T-helper 1 cell treated with Interleukin-12 subunit alpha and Interleukin-12 subunit beta and Interleukin-4 antibody, amounts not matched to agents 30 μg/mL and 1 μg/mL, for 36 hours (primary cell): ENCODE data around the gene DENND1B.

Source experiments
- H3K27ac Mint-ChIP-seq: one replicate; pipeline ENCODE4 v1.8.0; 2021; ENCODE audit warnings: mild to moderate bottlenecking, mixed read lengths
- H3K27me3 Mint-ChIP-seq: one replicate; pipeline ENCODE4 v1.8.0; 2021; ENCODE audit warnings: low read depth, mixed read lengths
- H3K36me3 Mint-ChIP-seq: one replicate; pipeline ENCODE4 v1.8.0; 2021; ENCODE audit warnings: low read depth, mixed read lengths
- H3K4me1 Mint-ChIP-seq: one replicate; pipeline ENCODE4 v1.8.0; 2021; ENCODE audit warnings: low read depth, mixed read lengths
- H3K4me3 Mint-ChIP-seq: one replicate; pipeline ENCODE4 v1.8.0; 2021; ENCODE audit warnings: mild to moderate bottlenecking, moderate library complexity, mixed read lengths
- H3K9me3 Mint-ChIP-seq: one replicate; pipeline ENCODE4 v1.8.0; 2021; ENCODE audit warnings: mixed read lengths

DENND1B gene

GRCh38 chr1:197696372-197696771 lies 78.9 kb downstream of the DENND1B start:
- Mint-ChIP-seq H3K9me3 (no peaks in the 10 kb centered on the region), H3K4me1 (peaks cover 6% of the 10 kb centered on the region), H3K27ac (no peak overlapping the region), H3K27me3 (no peaks in the 10 kb centered on the region), H3K36me3 (peaks cover 3% of the 10 kb centered on the region), H3K4me3 (no peak overlapping the region)

GRCh38 chr1:197695961-197696360 lies 79.3 kb downstream of the DENND1B start:
- peaks cover 6% of the 10 kb centered on the region for H3K4me1 Mint-ChIP-seq
- H3K36me3 Mint-ChIP-seq: peaks cover 6% of the 10 kb centered on the region
- H3K27ac Mint-ChIP-seq: no peak overlapping the region

DNA sequence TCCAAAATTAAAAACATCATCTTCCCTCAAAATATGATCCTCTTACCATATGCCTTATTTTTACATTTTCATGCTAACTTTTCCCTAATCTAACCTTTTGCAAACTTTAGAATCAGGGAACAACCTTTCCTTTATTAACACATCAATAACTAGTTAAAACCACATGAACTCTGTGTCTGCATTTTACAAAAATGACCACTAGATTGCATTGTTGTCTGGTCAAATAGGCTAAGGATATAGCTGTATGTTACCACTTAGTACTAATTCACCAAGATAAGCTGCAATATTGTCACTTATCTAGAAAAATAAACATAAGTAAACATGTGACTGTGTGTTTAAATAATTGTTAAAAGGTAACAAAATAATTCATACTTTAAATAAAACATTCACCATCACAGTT lies 82.3 kb downstream of the DENND1B start:
- Mint-ChIP-seq H3K27ac (no peak overlapping the region), H3K36me3 (peaks cover 19% of the 10 kb centered on the region), H3K27me3 (no peaks in the 10 kb centered on the region), H3K4me1 (peaks cover 2% of the 10 kb centered on the region), H3K4me3 (no peak overlapping the region), H3K9me3 (peaks cover 19% of the 10 kb centered on the region)

More at GRCh38 chr1:197695961-197696360, 79.3 kb downstream of the DENND1B start:
- Mint-ChIP-seq H3K9me3 (no peaks in the 10 kb centered on the region), H3K4me3 (no peak overlapping the region), H3K27me3 (no peaks in the 10 kb centered on the region)

DNA sequence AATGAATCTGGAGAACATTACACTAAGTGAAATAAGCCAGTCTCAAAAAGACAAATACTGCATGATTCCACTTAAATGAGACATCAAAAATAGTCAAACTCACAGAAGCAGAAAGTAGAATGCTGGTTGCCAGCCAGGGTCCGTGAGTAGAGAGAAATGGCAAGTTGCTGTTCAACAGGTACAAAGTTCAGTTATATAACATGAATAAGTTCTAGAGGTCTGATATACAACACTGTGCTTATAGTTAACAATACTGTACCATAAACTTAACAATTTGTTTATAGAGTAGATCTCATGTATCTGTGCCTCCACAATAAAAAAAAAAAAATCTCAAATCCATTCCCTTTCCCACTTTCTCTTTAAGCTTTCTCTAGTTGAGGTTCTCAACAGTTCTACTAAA lies 83.5 kb downstream of the DENND1B start:
- Mint-ChIP-seq H3K9me3 (peaks cover 25% of the 10 kb centered on the region), H3K4me3 (no peak overlapping the region), H3K36me3 (peaks cover 19% of the 10 kb centered on the region), H3K27me3 (no peaks in the 10 kb centered on the region), H3K27ac (no peak overlapping the region), H3K4me1 (peaks cover 2% of the 10 kb centered on the region)

DNA sequence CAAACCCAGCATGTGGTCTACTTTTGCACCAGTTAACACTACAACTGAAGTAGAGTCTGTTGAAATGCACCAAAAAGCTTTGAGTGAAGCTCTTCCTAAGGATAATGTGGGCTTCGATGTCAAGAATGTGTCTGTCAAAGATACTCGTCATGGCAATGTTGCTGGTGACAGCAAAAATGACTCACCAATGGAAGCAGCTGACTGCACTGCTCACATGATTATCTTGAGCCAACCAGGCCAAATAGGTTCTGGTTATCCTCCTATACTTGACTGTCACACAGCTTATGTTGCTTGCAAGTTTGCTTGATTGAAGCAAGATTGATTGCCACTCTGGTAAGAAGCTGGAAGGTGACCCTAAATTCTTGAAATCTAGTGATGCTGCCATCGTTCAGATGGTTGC lies 85.2 kb downstream of the DENND1B start:
- H3K36me3 Mint-ChIP-seq: peaks cover 19% of the 10 kb centered on the region
- H3K4me3 Mint-ChIP-seq: no peak overlapping the region
- H3K27ac Mint-ChIP-seq: no peak overlapping the region
- peaks cover 2% of the 10 kb centered on the region for H3K4me1 Mint-ChIP-seq
- peaks cover 25% of the 10 kb centered on the region for H3K9me3 Mint-ChIP-seq
- H3K27me3 Mint-ChIP-seq: no peaks in the 10 kb centered on the region

DNA sequence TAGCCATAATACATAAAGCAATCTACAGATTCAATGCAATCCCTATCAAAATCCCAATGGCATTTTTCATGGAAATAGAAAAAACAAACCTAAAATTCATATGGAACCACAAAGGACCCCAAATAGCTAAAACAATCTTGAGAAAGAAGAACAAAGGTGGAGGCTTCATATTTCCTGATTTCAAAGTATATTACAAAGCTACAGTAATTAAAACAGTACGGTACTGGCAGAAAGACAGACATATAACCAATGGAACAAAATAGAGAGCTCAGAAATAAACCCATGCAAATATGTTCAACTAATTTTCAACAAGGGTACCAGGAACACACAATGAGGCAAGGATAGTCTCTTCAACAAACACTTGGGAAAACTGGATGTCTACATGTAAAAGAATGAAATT lies 87.0 kb downstream of the DENND1B start:
- no peak overlapping the region for H3K4me3 Mint-ChIP-seq
- H3K4me1 Mint-ChIP-seq: peaks cover 2% of the 10 kb centered on the region
- no peaks in the 10 kb centered on the region for H3K27me3 Mint-ChIP-seq
- no peak overlapping the region for H3K27ac Mint-ChIP-seq
- peaks cover 19% of the 10 kb centered on the region for H3K36me3 Mint-ChIP-seq
- peaks cover 25% of the 10 kb centered on the region for H3K9me3 Mint-ChIP-seq

GRCh38 chr1:197686702-197687355 lies 88.5 kb downstream of the DENND1B start:
- Mint-ChIP-seq H3K4me3 (no peak overlapping the region), H3K27me3 (no peaks in the 10 kb centered on the region), H3K9me3 (peaks cover 25% of the 10 kb centered on the region), H3K27ac (no peak overlapping the region), H3K4me1 (no peaks in the 10 kb centered on the region), H3K36me3 (peaks cover 19% of the 10 kb centered on the region)

- Mint-ChIP-seq H3K4me1 (no peaks in the 10 kb centered on the region), H3K9me3 (peaks cover 25% of the 10 kb centered on the region), H3K27ac (no peak overlapping the region), H3K4me3 (no peak overlapping the region), H3K27me3 (no peaks in the 10 kb centered on the region), H3K36me3 (peaks cover 19% of the 10 kb centered on the region)
Observed at GRCh38 chr1:197686231-197686630, 89.0 kb downstream of the DENND1B start.

- H3K9me3 Mint-ChIP-seq: peaks cover 25% of the 10 kb centered on the region
- no peak overlapping the region for H3K27ac Mint-ChIP-seq
- no peaks in the 10 kb centered on the region for H3K4me1 Mint-ChIP-seq
Observed at GRCh38 chr1:197685785-197686184, 89.5 kb downstream of the DENND1B start.

GRCh38 chr1:197683895-197684553 lies 91.3 kb downstream of the DENND1B start:
- H3K4me1 Mint-ChIP-seq: no peaks in the 10 kb centered on the region
- H3K27ac Mint-ChIP-seq: no peak overlapping the region
- no peaks in the 10 kb centered on the region for H3K27me3 Mint-ChIP-seq
- peaks cover 9% of the 10 kb centered on the region for H3K36me3 Mint-ChIP-seq
- H3K9me3 Mint-ChIP-seq: peaks cover 17% of the 10 kb centered on the region
- H3K4me3 Mint-ChIP-seq: no peak overlapping the region

More at GRCh38 chr1:197685785-197686184, 89.5 kb downstream of the DENND1B start:
- no peak overlapping the region for H3K4me3 Mint-ChIP-seq
- no peaks in the 10 kb centered on the region for H3K27me3 Mint-ChIP-seq
- peaks cover 15% of the 10 kb centered on the region for H3K36me3 Mint-ChIP-seq

GRCh38 chr1:197683280-197683679 lies 92.0 kb downstream of the DENND1B start:
- Mint-ChIP-seq H3K27ac (no peak overlapping the region), H3K4me1 (no peaks in the 10 kb centered on the region), H3K4me3 (no peak overlapping the region), H3K27me3 (no peaks in the 10 kb centered on the region), H3K9me3 (peaks cover 10% of the 10 kb centered on the region), H3K36me3 (peaks cover 2% of the 10 kb centered on the region)

DNA sequence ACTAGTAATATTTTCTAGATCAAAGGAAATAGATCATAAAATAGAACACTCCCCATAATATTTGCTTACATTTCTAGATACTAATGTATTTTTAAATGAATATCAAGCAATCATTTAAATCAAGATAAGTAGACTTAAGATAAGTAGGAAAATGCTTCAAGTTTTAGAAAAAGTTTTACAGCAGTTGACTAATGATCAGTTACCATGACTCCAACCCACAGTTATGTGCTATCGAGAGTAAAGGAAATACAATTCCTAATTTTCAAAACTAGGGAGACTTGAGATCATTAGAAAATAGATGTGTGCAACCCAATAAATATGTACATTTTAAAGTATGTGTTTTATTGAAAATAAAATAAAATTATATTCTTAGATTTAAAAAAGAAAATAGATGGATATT lies 95.0 kb downstream of the DENND1B start:
- Mint-ChIP-seq H3K36me3 (no peaks in the 10 kb centered on the region), H3K9me3 (no peaks in the 10 kb centered on the region), H3K4me3 (no peak overlapping the region), H3K27ac (no peak overlapping the region), H3K27me3 (no peaks in the 10 kb centered on the region), H3K4me1 (peaks cover 7% of the 10 kb centered on the region)

- Mint-ChIP-seq H3K4me1 (peaks cover 7% of the 10 kb centered on the region), H3K27ac (no peak overlapping the region), H3K4me3 (no peak overlapping the region), H3K9me3 (no peaks in the 10 kb centered on the region), H3K36me3 (no peaks in the 10 kb centered on the region), H3K27me3 (no peaks in the 10 kb centered on the region)
Observed at GRCh38 chr1:197677752-197678295, 97.5 kb downstream of the DENND1B start.

- Mint-ChIP-seq H3K4me3 (no peak overlapping the region), H3K4me1 (peaks cover 7% of the 10 kb centered on the region), H3K36me3 (no peaks in the 10 kb centered on the region), H3K27ac (no peak overlapping the region), H3K27me3 (no peaks in the 10 kb centered on the region), H3K9me3 (no peaks in the 10 kb centered on the region)
Observed at GRCh38 chr1:197677313-197677712, 98.0 kb downstream of the DENND1B start.

DNA sequence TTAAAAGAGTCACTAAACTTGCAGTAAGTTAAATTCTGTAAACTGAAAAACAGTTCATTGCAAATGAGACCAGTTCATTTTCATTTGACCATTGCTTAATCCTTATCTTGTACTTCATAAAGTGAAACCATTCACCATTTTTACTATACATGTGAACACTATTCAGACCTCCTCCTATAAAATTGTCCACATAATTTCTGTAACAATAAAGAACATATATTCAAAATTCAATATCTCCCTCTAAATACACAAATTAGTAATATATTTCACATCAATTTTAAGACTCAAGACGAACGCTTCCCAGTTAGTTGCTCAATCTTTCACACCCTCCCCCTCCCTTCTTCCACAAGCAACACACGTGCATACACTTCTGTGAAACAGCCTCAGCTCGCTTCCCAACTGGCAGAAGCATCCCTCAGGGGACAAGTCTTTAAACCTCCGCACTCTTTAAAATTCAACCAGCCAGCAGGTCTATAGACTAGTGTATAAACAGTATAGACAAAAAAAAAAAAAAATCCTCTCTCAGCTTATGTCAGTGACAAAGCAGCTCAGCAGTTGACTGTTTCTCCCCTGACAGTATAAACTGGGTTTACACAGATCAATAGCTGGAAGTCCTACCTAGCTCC lies 99.6 kb downstream of the DENND1B start:
- Mint-ChIP-seq H3K27ac (no peak overlapping the region), H3K9me3 (no peaks in the 10 kb centered on the region), H3K4me1 (peaks cover 7% of the 10 kb centered on the region), H3K4me3 (no peak overlapping the region), H3K27me3 (no peaks in the 10 kb centered on the region), H3K36me3 (no peaks in the 10 kb centered on the region)
